HepG2 (cell line): ENCODE results near the gene DYSF. TPM values are rescaled to one million over a fixed set of nuclear protein-coding genes. Genes with fewer than 3 reads are reported as not detected.

Experiments used
- ARNTL ChIP-seq: sonication (generic); formaldehyde crosslinking; IDR thresholded peaks from 2 replicates; pipeline ENCODE4 v1.4.0; 2020; ENCODE audit warnings: mild to moderate bottlenecking, missing genetic modification reagents
- CTCF ChIP-seq: sonication (generic); formaldehyde crosslinking; IDR thresholded peaks from 2 replicates; pipeline ENCODE4 v1.5.0; 2020; ENCODE audit warnings: mild to moderate bottlenecking, missing genetic modification reagents, moderate library complexity
- GABPB1 ChIP-seq: IDR thresholded peaks from 2 replicates; pipeline ENCODE4 v1.6.1; 2016; ENCODE audit warnings: mild to moderate bottlenecking, missing genetic modification reagents, moderate library complexity, missing compliant biosample characterization
- NCOR1 ChIP-seq: fragments of 200-600 bp; sonication (generic); IDR thresholded peaks from 2 replicates; pipeline ENCODE4 v1.7.0; 2017; ENCODE audit warnings: antibody characterized with exemption, low read length, borderline replicate concordance
- NR1H2 ChIP-seq: sonication (generic); formaldehyde crosslinking; IDR thresholded peaks from 2 replicates; pipeline ENCODE4 v1.8.1; 2022; ENCODE audit warnings: low read depth, missing genetic modification reagents, borderline replicate concordance
- NR2F1 ChIP-seq, 2 experiments: fragments of 450-650 bp in 1 of 2; formaldehyde crosslinking in 1 of 2; IDR thresholded peaks; 2 replicates each; pipeline versions ENCODE4 v1.5.0 to v1.6.1; 2016 to 2020; ENCODE audit warnings: mild to moderate bottlenecking in 1 of 2, missing compliant biosample characterization in 1 of 2, missing genetic modification reagents in 1 of 2, moderate library complexity in 1 of 2
- NR2F6 ChIP-seq, 2 experiments: IDR thresholded peaks; 2 replicates each; pipeline ENCODE4 v1.6.1; 2016; ENCODE audit warnings: antibody characterized with exemption in 1 of 2, mild to moderate bottlenecking in 1 of 2
- POLR2AphosphoS5 ChIP-seq: IDR thresholded peaks from 2 replicates; pipeline ENCODE4 v1.6.1; 2012; ENCODE audit warnings: low read depth, low read length
- PRPF4 ChIP-seq: fragments of 200-400 bp; formaldehyde crosslinking; IDR thresholded peaks from 2 replicates; pipeline ENCODE4 v1.6.1; 2016; ENCODE audit warnings: low read length, low read depth; ENCODE audit not compliant: poor library complexity, severe bottlenecking
- REPIN1 ChIP-seq: sonication (generic); formaldehyde crosslinking; IDR thresholded peaks from 2 replicates; pipeline ENCODE4 v1.8.0; 2022; ENCODE audit warnings: missing genetic modification reagents, low read depth, mild to moderate bottlenecking, borderline replicate concordance
- RFX5 ChIP-seq: IDR thresholded peaks from 2 replicates; pipeline ENCODE4 v1.6.1; 2011; ENCODE audit warnings: low read depth, low read length, improper control_type of control experiment
- SOX13 ChIP-seq, 3 experiments: fragments of 450-650 bp in 1 of 3; sonication (generic) in 1 of 3; formaldehyde crosslinking in 1 of 3; IDR thresholded peaks in 2 of 3; conservative IDR thresholded peaks in 1 of 3; 2 replicates each; pipeline versions ENCODE4 v1.5.0 to v1.6.1; 2016 to 2020; ENCODE audit warnings: antibody characterized with exemption in 1 of 3, mild to moderate bottlenecking in 1 of 3, missing compliant biosample characterization in 1 of 3, missing genetic modification reagents in 1 of 3, moderate library complexity in 1 of 3
- SOX5 ChIP-seq: IDR thresholded peaks from 2 replicates; pipeline ENCODE4 v1.6.1; 2016; ENCODE audit warnings: borderline replicate concordance
- SP2 ChIP-seq: sonication (generic); formaldehyde crosslinking; IDR thresholded peaks from 2 replicates; pipeline ENCODE4 v1.5.1; 2020; ENCODE audit warnings: mild to moderate bottlenecking, missing genetic modification reagents
- UBTF ChIP-seq: sonication (generic); formaldehyde crosslinking; IDR thresholded peaks from 2 replicates; pipeline ENCODE4 v1.4.0; 2020; ENCODE audit warnings: mild to moderate bottlenecking, missing genetic modification reagents
- ZKSCAN5 ChIP-seq: sonication (generic); formaldehyde crosslinking; IDR thresholded peaks from 2 replicates; pipeline ENCODE4 v1.5.1; 2020; ENCODE audit warnings: mild to moderate bottlenecking, missing genetic modification reagents
- ZNF263 ChIP-seq: sonication (generic); formaldehyde crosslinking; IDR thresholded peaks from 2 replicates; pipeline ENCODE4 v1.4.0; 2020; ENCODE audit warnings: missing genetic modification reagents
- ZNF280B ChIP-seq: sonication (generic); formaldehyde crosslinking; IDR thresholded peaks from 2 replicates; pipeline ENCODE4 v1.5.0; 2020; ENCODE audit warnings: missing genetic modification reagents, mild to moderate bottlenecking, borderline replicate concordance
- ZNF33B ChIP-seq: sonication (generic); formaldehyde crosslinking; IDR thresholded peaks from 2 replicates; pipeline ENCODE4 v1.5.1; 2020; ENCODE audit warnings: mild to moderate bottlenecking, missing genetic modification reagents
- ZNF572 ChIP-seq: sonication (generic); formaldehyde crosslinking; IDR thresholded peaks from 2 replicates; pipeline ENCODE4 v1.5.1; 2020; ENCODE audit warnings: mild to moderate bottlenecking, missing genetic modification reagents
- ZNF616 ChIP-seq: sonication (generic); formaldehyde crosslinking; IDR thresholded peaks from 2 replicates; pipeline ENCODE4 v1.5.0; 2020; ENCODE audit warnings: low read depth, mild to moderate bottlenecking, missing genetic modification reagents
- ZNF629 ChIP-seq: sonication (generic); formaldehyde crosslinking; conservative IDR thresholded peaks from 2 replicates; pipeline ENCODE4 v1.5.0; 2020; ENCODE audit warnings: missing genetic modification reagents
- ZNF674 ChIP-seq: sonication (generic); formaldehyde crosslinking; IDR thresholded peaks from 2 replicates; pipeline ENCODE4 v1.5.0; 2020; ENCODE audit warnings: low read depth, mild to moderate bottlenecking, missing genetic modification reagents
- polyA plus RNA-seq, 8 experiments: library from polyadenylated mRNA; depleted of rRNA in 3 of 8; stranded (reverse) in 7 of 8; unstranded in 1 of 8; fragments of >200 nt; fragmentation: Illumina TruSeq in 4 of 8; extraction: Trizol in 4 of 8; gene quantifications; 2 replicates each; pipeline versions ENCODE4 v1.2.1 to v1.2.3, GENCODE V29; 2011 to 2016; ENCODE audit warnings: low read depth in 4 of 8, missing spikeins in 1 of 8, mixed read lengths in 1 of 8; ENCODE audit not compliant: insufficient read depth in 1 of 8
- total RNA-seq, 5 experiments: library from RNA; depleted of rRNA; stranded (reverse); fragments of >200 nt; fragmentation: Illumina TruSeq; extraction: Trizol; gene quantifications; 2 replicates each; pipeline ENCODE4 v1.2.3, GENCODE V29; 2016; ENCODE audit warnings: low read depth in 1 of 5

DYSF gene
- total and polyA plus RNA-seq, 2 of the 13 experiments (the other 11 are each of a cell fraction or from before 2014, with no cell fraction given), result 0.15 to 2.4 TPM

GRCh38 chr2:71555798-71556454 lies 102.6 kb downstream of the DYSF start (continued):
- TF ChIP-seq ZNF280B (peak; percentile 29; the same call in 1 of the 2 replicates), CTCF (CRISPR knock-in tag) (peak; percentile 24; the same call in 1 of the 2 replicates), ZKSCAN5 (CRISPR knock-in tag) (peak; percentile 62; the same call in 1 of the 2 replicates), ZNF263 (peak; percentile 97), SOX5 (CRISPR knock-in tag) (peak; percentile 22; the same call in 1 of the 2 replicates), NR2F6 (IDR thresholded peaks at IDR 0.05) (peak; percentile 35; the same call in 1 of the 2 replicates), NR2F6 (CRISPR knock-in tag; IDR thresholded peaks at IDR 0.05) (peak; percentile 54; the same call in 1 of the 2 replicates), SOX13 (IDR thresholded peaks at IDR 0.05) (0 out of 2 replicates have a peak, but pooled peaks have one; percentile 9), SOX13 (CRISPR knock-in tag; conservative IDR thresholded peaks at IDR 0.05 in 1 of 2, IDR thresholded peaks at IDR 0.05 in 1 of 2) (peak in 1 of 2 experiments; percentile 3; a peak in 1 of 4 replicates), REPIN1 (0 out of 2 replicates have a peak, but pooled peaks have one; percentile 57), RFX5 (no peak), ZNF616 (CRISPR knock-in tag) (0 out of 2 replicates have a peak, but pooled peaks have one; percentile 38), NR2F1 (CRISPR knock-in tag; IDR thresholded peaks at IDR 0.05) (peak; percentile 9 to 48; a peak in 1 of 4 replicates), ZNF33B (no peak), UBTF (peak; percentile 56), ZNF674 (CRISPR knock-in tag) (no peak), ZNF572 (CRISPR knock-in tag) (no peak; the same call in 1 of the 2 replicates), NR1H2 (CRISPR knock-in tag) (no peak), GABPB1 (peak; percentile 53; the same call in 1 of the 2 replicates), NCOR1 (peak; percentile 36; the same call in 1 of the 2 replicates), ZNF629 (CRISPR knock-in tag) (peak; percentile 81), POLR2AphosphoS5 (peak; percentile 28; the same call in 1 of the 2 replicates), ARNTL (CRISPR knock-in tag) (0 out of 2 replicates have a peak, but pooled peaks have one; percentile 28), SP2 (CRISPR knock-in tag) (0 out of 2 replicates have a peak, but pooled peaks have one; percentile 32), PRPF4 (no peak)
